ENCODE results near the gene PCNX2. TPM values are rescaled to one million over a fixed set of nuclear protein-coding genes. Genes with fewer than 3 reads are reported as not detected.
"Not testable (repeated sequence)": the region's sequence is repeated elsewhere in the genome, so short reads cannot be mapped to it uniquely, and the experiment has no call there.

PCNX2 gene
- total RNA-seq, 1 donor from 2014 or later, result 17.2 TPM

GRCh38 chr1:233113009-233113879, 182.3 kb downstream of the PCNX2 start:
- DNase-seq (ENCODE audit: extremely low spot score, unreplicated experiment), result no peak
- TF ChIP-seq CTCF (IDR thresholded peaks at IDR 0.05), result no peak
- no peaks in the 10 kb centered on the region for H3K27me3 Mint-ChIP-seq (ENCODE audit: unreplicated experiment)
- H3K4me1 Mint-ChIP-seq (ENCODE audit: unreplicated experiment), result peaks cover 31% of the 10 kb centered on the region
- peak overlapping the region; percentile 97 for H3K27ac Mint-ChIP-seq (ENCODE audit: unreplicated experiment)
- no peaks in the 10 kb centered on the region for H3K9me3 Mint-ChIP-seq (ENCODE audit: unreplicated experiment)
- H3K4me3 Mint-ChIP-seq (ENCODE audit: unreplicated experiment), result peak overlapping the region; percentile 70
- peaks cover 3% of the 10 kb centered on the region for H3K36me3 Mint-ChIP-seq (ENCODE audit: unreplicated experiment)

- H3K4me3 Mint-ChIP-seq (ENCODE audit: unreplicated experiment), result peak overlapping the region; percentile 70
- peaks cover 6% of the 10 kb centered on the region for H3K36me3 Mint-ChIP-seq (ENCODE audit: unreplicated experiment)
- DNase-seq (ENCODE audit: extremely low spot score, unreplicated experiment), result no peak
- peaks cover 31% of the 10 kb centered on the region for H3K4me1 Mint-ChIP-seq (ENCODE audit: unreplicated experiment)
- H3K9me3 Mint-ChIP-seq (ENCODE audit: unreplicated experiment), result no peaks in the 10 kb centered on the region
- H3K27me3 Mint-ChIP-seq (ENCODE audit: unreplicated experiment), result no peaks in the 10 kb centered on the region
- TF ChIP-seq CTCF (IDR thresholded peaks at IDR 0.05), result no peak
- H3K27ac Mint-ChIP-seq (ENCODE audit: unreplicated experiment), result peak overlapping the region; percentile 97
Measured at GRCh38 chr1:233112186-233113008, 183.1 kb downstream of the PCNX2 start.

GRCh38 chr1:233111731-233112130, 183.8 kb downstream of the PCNX2 start:
- no peak for DNase-seq (ENCODE audit: extremely low spot score, unreplicated experiment)
- H3K4me1 Mint-ChIP-seq (ENCODE audit: unreplicated experiment), result peaks cover 31% of the 10 kb centered on the region
- peak overlapping the region; percentile 97 for H3K27ac Mint-ChIP-seq (ENCODE audit: unreplicated experiment)
- no peaks in the 10 kb centered on the region for H3K9me3 Mint-ChIP-seq (ENCODE audit: unreplicated experiment)
- H3K27me3 Mint-ChIP-seq (ENCODE audit: unreplicated experiment), result no peaks in the 10 kb centered on the region
- TF ChIP-seq CTCF (IDR thresholded peaks at IDR 0.05), result no peak
- H3K36me3 Mint-ChIP-seq (ENCODE audit: unreplicated experiment), result peaks cover 6% of the 10 kb centered on the region
- no peak overlapping the region for H3K4me3 Mint-ChIP-seq (ENCODE audit: unreplicated experiment)

GRCh38 chr1:233109096-233109495, 186.4 kb downstream of the PCNX2 start:
- Mint-ChIP-seq H3K36me3 (ENCODE audit: unreplicated experiment) (peaks cover 3% of the 10 kb centered on the region), H3K27me3 (ENCODE audit: unreplicated experiment) (no peaks in the 10 kb centered on the region), H3K9me3 (ENCODE audit: unreplicated experiment) (no peaks in the 10 kb centered on the region), H3K4me1 (ENCODE audit: unreplicated experiment) (peaks cover 25% of the 10 kb centered on the region), H3K4me3 (ENCODE audit: unreplicated experiment) (no peak overlapping the region), H3K27ac (ENCODE audit: unreplicated experiment) (no peak overlapping the region)
- no peak for TF ChIP-seq CTCF (IDR thresholded peaks at IDR 0.05)
- no peak for DNase-seq (ENCODE audit: extremely low spot score, unreplicated experiment)

- H3K36me3 Mint-ChIP-seq (ENCODE audit: unreplicated experiment); DNase-seq (ENCODE audit: extremely low spot score, unreplicated experiment); H3K9me3 Mint-ChIP-seq (ENCODE audit: unreplicated experiment); H3K27ac Mint-ChIP-seq (ENCODE audit: unreplicated experiment); H3K4me3 Mint-ChIP-seq (ENCODE audit: unreplicated experiment); H3K27me3 Mint-ChIP-seq (ENCODE audit: unreplicated experiment): not testable (repeated sequence)
- H3K4me1 Mint-ChIP-seq (ENCODE audit: unreplicated experiment), result peaks cover 11% of the 10 kb centered on the region
Measured at GRCh38 chr1:233107716-233108130, 187.8 kb downstream of the PCNX2 start.
